Glomerular visceral epithelial cell (primary cell): Measurements from ENCODE around the gene STXBP1.

Source experiments
- DNase-seq: peaks from one replicate; pipeline ENCODE4 v3.0.0-alpha.2; 2016; ENCODE audit errors: extremely low spot score

Gene STXBP1

GRCh38 chr9:127611899-127612790, at the start of gene STXBP1:
Gene STXBP1 (plus strand): TSS chr9:127612277. CDS start chr9:127612404, 127 bp downstream.
- peak; percentile 90 for DNase-seq

- no peak for DNase-seq
Observed at GRCh38 chr9:127562279-127562796, 49.7 kb upstream of the STXBP1 start.

GRCh38 chr9:127562841-127563401, 49.2 kb upstream of the STXBP1 start:
- DNase-seq, result peak; percentile 53

GRCh38 chr9:127563579-127563978, 48.5 kb upstream of the STXBP1 start:
- no peak for DNase-seq

GRCh38 chr9:127565231-127565630, 46.8 kb upstream of the STXBP1 start:
- DNase-seq, result no peak

- DNase-seq, result no peak
Observed at GRCh38 chr9:127566351-127567001, 45.6 kb upstream of the STXBP1 start.

- DNase-seq, result peak; percentile 61
Observed at GRCh38 chr9:127567035-127567729, 44.9 kb upstream of the STXBP1 start.

GRCh38 chr9:127567730-127568617, 44.1 kb upstream of the STXBP1 start:
- no peak for DNase-seq

- DNase-seq, result no peak
Observed at GRCh38 chr9:127568618-127568970, 43.5 kb upstream of the STXBP1 start.

- DNase-seq, result peak; percentile 94
Observed at GRCh38 chr9:127568971-127569885, 42.8 kb upstream of the STXBP1 start.

- DNase-seq, result peak; percentile 84
Observed at GRCh38 chr9:127569886-127570401, 42.1 kb upstream of the STXBP1 start.

GRCh38 chr9:127570533-127571111, 41.5 kb upstream of the STXBP1 start:
- DNase-seq, result peak; percentile 69

- no peak for DNase-seq
Observed at GRCh38 chr9:127571971-127572370, 40.1 kb upstream of the STXBP1 start.

GRCh38 chr9:127572961-127573721, 38.9 kb upstream of the STXBP1 start:
- DNase-seq, result no peak

- peak; percentile 90 for DNase-seq
Observed at GRCh38 chr9:127574072-127574993, 37.7 kb upstream of the STXBP1 start.

GRCh38 chr9:127575875-127576778, 36.0 kb upstream of the STXBP1 start:
- DNase-seq, result no peak
